PC-3 (cell line): ENCODE results near the gene TIPRL. TPM values are rescaled to one million over a fixed set of nuclear protein-coding genes. Genes with fewer than 3 reads are reported as not detected.

Experiments
- ATAC-seq: fragments of 200-7000 bp; cut with Tn5 transposase; 2 replicates; pipeline ENCODE4 v1.9.1; 2020; ENCODE audit warnings: mild to moderate bottlenecking, moderate library complexity
- BruUV-seq: library from RNA; stranded (reverse); fragments of 400-500 nt; replicated peaks from 2 replicates; lab custom pipeline; 2021; lab: Mats Ljungman, UMichigan
- CTCF ChIA-PET: fragments of 300-600 bp; sonication (Branson Sonifier 250); formaldehyde crosslinking; loops from one replicate; lab custom pipeline; 2022; ENCODE audit warnings: antibody characterized with exemption; lab: Charles Lee
- POLR2A ChIA-PET: fragments of 300-600 bp; sonication (Branson Sonifier 250); formaldehyde crosslinking; loops from one replicate; lab custom pipeline; 2022; ENCODE audit warnings: antibody characterized with exemption; ENCODE audit not compliant: unreplicated experiment; lab: Charles Lee
- DNase-seq: peaks from one replicate; pipeline ENCODE4 v3.0.0-alpha.2; 2015
- H2AFZ ChIP-seq: fragments of 300-600 bp; sonication (generic); 2 replicates; pipeline ENCODE4 v1.6.0; 2016; ENCODE audit warnings: antibody characterized with exemption, low read length
- H3F3A ChIP-seq: fragments of 300-600 bp; sonication (generic); one replicate; pipeline ENCODE4 v1.6.0; 2017; ENCODE audit warnings: antibody characterized with exemption, low read length, control low read depth, mild to moderate bottlenecking; ENCODE audit not compliant: unreplicated experiment
- H3K27ac ChIP-seq: fragments of 300-600 bp; sonication (generic); 2 replicates; pipeline ENCODE4 v1.5.1; 2016; ENCODE audit warnings: mild to moderate bottlenecking, low read length
- H3K27me3 ChIP-seq: fragments of 300-600 bp; sonication (generic); 2 replicates; pipeline ENCODE4 v1.6.1; 2016; ENCODE audit warnings: low read length, mixed read lengths
- H3K36me3 ChIP-seq: fragments of 300-600 bp; sonication (generic); 2 replicates; pipeline ENCODE4 v1.6.1; 2016; ENCODE audit warnings: low read depth, mixed run types, low read length, mixed read lengths
- H3K4me1 ChIP-seq: fragments of 300-600 bp; sonication (generic); 2 replicates; pipeline ENCODE4 v1.5.1; 2016; ENCODE audit warnings: low read length; ENCODE audit not compliant: insufficient read depth
- H3K4me2 ChIP-seq: fragments of 300-600 bp; sonication (generic); 2 replicates; pipeline ENCODE4 v1.6.0; 2016; ENCODE audit warnings: low read length
- H3K4me3 ChIP-seq: fragments of 300-600 bp; sonication (generic); 2 replicates; pipeline ENCODE4 v1.5.1; 2016; ENCODE audit warnings: mild to moderate bottlenecking, low read length, mixed read lengths
- H3K79me2 ChIP-seq: fragments of 300-600 bp; sonication (generic); 2 replicates; pipeline ENCODE4 v1.6.1; 2017; ENCODE audit warnings: low read length, mixed read lengths
- H3K9ac ChIP-seq: fragments of 300-600 bp; sonication (generic); 2 replicates; pipeline ENCODE4 v1.6.0; 2016; ENCODE audit warnings: mild to moderate bottlenecking, low read length
- H3K9me2 ChIP-seq: fragments of 300-600 bp; sonication (generic); replicated peaks from 2 replicates; pipeline ENCODE4 v1.6.1; 2016; ENCODE audit warnings: mixed run types, low read length, mixed read lengths
- H3K9me3 ChIP-seq: fragments of 300-600 bp; sonication (generic); 2 replicates; pipeline ENCODE4 v1.6.1; 2016; ENCODE audit warnings: low read length, mixed read lengths
- H4K20me1 ChIP-seq: fragments of 300-600 bp; sonication (generic); 2 replicates; pipeline ENCODE4 v1.6.1; 2016; ENCODE audit warnings: low read length, mixed read lengths
- EZH2 ChIP-seq: fragments of 300-600 bp; sonication (generic); IDR thresholded peaks from one replicate; pipeline ENCODE4 v1.6.1; 2017; ENCODE audit warnings: antibody characterized with exemption, mild to moderate bottlenecking, low read length; ENCODE audit not compliant: unreplicated experiment
- EZH2phosphoT487 ChIP-seq: fragments of 300-600 bp; sonication (generic); IDR thresholded peaks from 2 replicates; pipeline ENCODE4 v1.6.1; 2018; ENCODE audit warnings: mild to moderate bottlenecking, antibody characterized with exemption, low read length, borderline replicate concordance
- intact Hi-C: fragments of 100-400 bp; cut with micrococcal nuclease; formaldehyde crosslinking; loops from 2 replicates; pipeline ENCODE4 v1.9.0; 2023
- total RNA-seq: library from RNA; depleted of rRNA; stranded (reverse); fragments of >200 nt; gene quantifications from 2 replicates; pipeline ENCODE4 v1.2.3, GENCODE V29; 2014
- TF ChIP-seq, protein P1 (sequence below): fragments of 300-600 bp; sonication (generic); conservative IDR thresholded peaks from 2 replicates; pipeline ENCODE4 v1.5.1; 2017; ENCODE audit warnings: antibody characterized with exemption, low read depth, mild to moderate bottlenecking, low read length

Gene TIPRL
- total RNA-seq, 1 experiment from 2014 or later = 50.1 TPM

- no TSS peak for BruUV-seq
- H3K79me2 ChIP-seq = no peaks in the 10 kb centered on the region
- H3K9ac ChIP-seq = no peak overlapping the region
- CTCF ChIA-PET = no interaction called here
- no peak for TF ChIP-seq EZH2
- TF ChIP-seq, protein P1, sequence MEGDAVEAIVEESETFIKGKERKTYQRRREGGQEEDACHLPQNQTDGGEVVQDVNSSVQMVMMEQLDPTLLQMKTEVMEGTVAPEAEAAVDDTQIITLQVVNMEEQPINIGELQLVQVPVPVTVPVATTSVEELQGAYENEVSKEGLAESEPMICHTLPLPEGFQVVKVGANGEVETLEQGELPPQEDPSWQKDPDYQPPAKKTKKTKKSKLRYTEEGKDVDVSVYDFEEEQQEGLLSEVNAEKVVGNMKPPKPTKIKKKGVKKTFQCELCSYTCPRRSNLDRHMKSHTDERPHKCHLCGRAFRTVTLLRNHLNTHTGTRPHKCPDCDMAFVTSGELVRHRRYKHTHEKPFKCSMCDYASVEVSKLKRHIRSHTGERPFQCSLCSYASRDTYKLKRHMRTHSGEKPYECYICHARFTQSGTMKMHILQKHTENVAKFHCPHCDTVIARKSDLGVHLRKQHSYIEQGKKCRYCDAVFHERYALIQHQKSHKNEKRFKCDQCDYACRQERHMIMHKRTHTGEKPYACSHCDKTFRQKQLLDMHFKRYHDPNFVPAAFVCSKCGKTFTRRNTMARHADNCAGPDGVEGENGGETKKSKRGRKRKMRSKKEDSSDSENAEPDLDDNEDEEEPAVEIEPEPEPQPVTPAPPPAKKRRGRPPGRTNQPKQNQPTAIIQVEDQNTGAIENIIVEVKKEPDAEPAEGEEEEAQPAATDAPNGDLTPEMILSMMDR = no peak
- no peaks in the 10 kb centered on the region for H3K27me3 ChIP-seq
- ATAC-seq (no peak), DNase-seq (no peak)
- no peak overlapping the region for H3K4me2 ChIP-seq
- no peak overlapping the region for H2AFZ ChIP-seq
- H3K4me1 ChIP-seq = no peaks in the 10 kb centered on the region
- no peaks in the 10 kb centered on the region for H3K9me2 ChIP-seq
- H3K27ac ChIP-seq = no peak overlapping the region
- H3F3A ChIP-seq = no peaks in the 10 kb centered on the region
- H3K4me3 ChIP-seq = no peak overlapping the region
- POLR2A ChIA-PET = no interaction called here
- intact Hi-C loops = no loop called here
- no peaks in the 10 kb centered on the region for H3K9me3 ChIP-seq
- no peaks in the 10 kb centered on the region for H3K36me3 ChIP-seq
- H4K20me1 ChIP-seq = no peaks in the 10 kb centered on the region
Observed at GRCh38 chr1:168213349-168213748, 34.6 kb downstream of the TIPRL start.

DNA sequence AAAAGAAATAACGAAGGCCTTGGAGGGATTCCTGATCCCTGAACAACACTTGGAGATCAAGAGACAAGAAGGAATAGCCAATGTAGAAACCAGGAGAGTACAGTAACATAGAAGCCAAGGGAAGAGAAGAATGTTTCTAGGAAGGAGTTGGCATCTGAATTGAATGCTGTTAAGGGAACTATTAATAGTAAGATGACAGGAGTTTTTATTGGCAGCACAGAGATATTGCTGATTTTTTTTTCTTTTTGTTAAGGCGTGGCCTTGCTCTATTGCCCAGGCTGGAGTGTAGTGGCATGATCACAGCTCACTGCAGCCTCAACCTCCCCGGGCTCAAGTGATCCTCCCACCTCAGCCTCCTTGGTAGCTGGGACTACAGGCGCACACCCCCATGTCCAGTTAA, 37.4 kb downstream of the TIPRL start:
- Histone ChIP-seq H3K27ac (no peak overlapping the region), H3K9me2 (no peaks in the 10 kb centered on the region), H3K79me2 (no peaks in the 10 kb centered on the region), H3K9ac (no peak overlapping the region), H3F3A (no peaks in the 10 kb centered on the region), H4K20me1 (no peaks in the 10 kb centered on the region), H3K27me3 (no peaks in the 10 kb centered on the region), H3K4me1 (no peaks in the 10 kb centered on the region), H3K9me3 (no peaks in the 10 kb centered on the region), H3K4me3 (no peak overlapping the region), H2AFZ (no peak overlapping the region), H3K4me2 (no peak overlapping the region), H3K36me3 (no peaks in the 10 kb centered on the region)
- no TSS peak for BruUV-seq
- DNase-seq = no peak
- ATAC-seq = no peak
- TF ChIP-seq, protein P1 = no peak
- TF ChIP-seq EZH2 (no peak), EZH2phosphoT487 (no peak)
- ChIA-PET POLR2A (no interaction called here), CTCF (no interaction called here)
- intact Hi-C loops = no loop called here

DNA sequence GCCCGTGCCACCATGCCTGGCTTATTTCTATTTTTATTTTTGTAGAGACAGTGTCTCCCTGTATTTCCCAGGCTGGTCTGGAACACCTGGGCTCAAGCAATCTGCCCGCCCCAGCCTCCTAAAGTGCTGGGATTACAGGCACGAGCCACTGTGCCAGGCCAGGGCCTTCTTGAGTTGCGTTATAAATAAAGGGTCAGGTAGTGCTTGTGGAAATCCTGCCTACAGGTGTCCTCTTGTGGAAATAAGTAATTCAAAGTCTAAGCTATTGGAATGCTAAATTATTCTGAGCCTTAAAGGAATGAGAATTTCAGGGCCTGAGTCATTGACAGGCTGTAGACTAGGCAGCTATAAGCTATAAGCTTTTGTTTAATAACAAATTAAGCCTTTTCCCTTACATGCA, 38.9 kb downstream of the TIPRL start:
- CTCF ChIA-PET = interaction anchor here (0.6 kb wide), 1 partner anchor 18 kb away, joined by 4 read pairs; no protein-coding TSS in a partner anchor
- intact Hi-C loops = no loop called here
- Histone ChIP-seq H3K27ac (no peak overlapping the region), H3K79me2 (no peaks in the 10 kb centered on the region), H3K4me2 (no peak overlapping the region), H3K27me3 (no peaks in the 10 kb centered on the region), H3K9ac (no peak overlapping the region), H2AFZ (no peak overlapping the region), H3K4me3 (no peak overlapping the region), H4K20me1 (no peaks in the 10 kb centered on the region), H3K4me1 (no peaks in the 10 kb centered on the region), H3K9me3 (no peaks in the 10 kb centered on the region), H3F3A (no peaks in the 10 kb centered on the region), H3K36me3 (no peaks in the 10 kb centered on the region), H3K9me2 (no peaks in the 10 kb centered on the region)
- no TSS peak for BruUV-seq
- ATAC-seq (no peak), DNase-seq (no peak)
- POLR2A ChIA-PET = no interaction called here
- TF ChIP-seq, protein P1 = no peak
- TF ChIP-seq EZH2phosphoT487 = no peak
- TF ChIP-seq EZH2 = no peak
